ENCODE results near the gene CHP1. TPM values are rescaled to one million over a fixed set of nuclear protein-coding genes. Genes with fewer than 3 reads are reported as not detected.
"Not testable (repeated sequence)": the region's sequence is repeated elsewhere in the genome, so short reads cannot be mapped to it uniquely, and the experiment has no call there.

The CHP1 gene
- polyA plus RNA-seq, 2 of the 4 experiments (the other 2 are of a cell fraction) = 115 to 138 TPM

- TF ChIP-seq, protein P1, sequence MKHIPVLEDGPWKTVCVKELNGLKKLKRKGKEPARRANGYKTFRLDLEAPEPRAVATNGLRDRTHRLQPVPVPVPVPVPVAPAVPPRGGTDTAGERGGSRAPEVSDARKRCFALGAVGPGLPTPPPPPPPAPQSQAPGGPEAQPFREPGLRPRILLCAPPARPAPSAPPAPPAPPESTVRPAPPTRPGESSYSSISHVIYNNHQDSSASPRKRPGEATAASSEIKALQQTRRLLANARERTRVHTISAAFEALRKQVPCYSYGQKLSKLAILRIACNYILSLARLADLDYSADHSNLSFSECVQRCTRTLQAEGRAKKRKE (CRISPR knock-in tag; IDR thresholded peaks at IDR 0.05; ENCODE audit: low read depth) = no peak
- TF ChIP-seq CHD4 (IDR thresholded peaks at IDR 0.05; ENCODE audit: borderline replicate concordance) = no peak
- TF ChIP-seq JUNB (IDR thresholded peaks at IDR 0.05) = no peak
Observed at GRCh38 chr15:41259546-41260189, 28.6 kb downstream of the CHP1 start (continued).

DNA sequence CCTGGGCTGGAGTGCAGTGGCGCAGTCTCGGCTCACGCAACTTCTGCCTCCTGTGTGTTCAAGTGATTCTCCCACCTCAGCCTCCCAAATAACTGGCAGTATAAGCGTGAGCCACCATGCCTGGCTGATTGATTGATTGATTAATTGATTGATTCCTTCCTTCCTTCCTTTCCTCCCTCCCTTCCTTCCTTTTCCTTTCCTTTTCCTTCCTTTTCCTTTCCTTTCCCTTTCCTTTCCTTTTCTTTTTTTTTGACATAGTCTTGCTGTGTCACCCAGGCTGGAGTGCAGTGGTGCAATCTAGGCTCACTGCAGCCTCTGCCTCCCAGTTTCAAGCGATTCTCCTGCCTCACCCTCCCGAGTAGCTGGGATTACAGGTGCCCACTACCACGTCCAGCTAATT lies 29.9 kb downstream of the CHP1 start:
- H3K4me2 ChIP-seq; H3K4me3 ChIP-seq; FAIRE-seq; CTCF ChIA-PET; H3K9me3 ChIP-seq; DNase-seq (ENCODE audit: low read depth in 1 of 2, low spot score in 1 of 2); ATAC-seq; POLR2A ChIA-PET: not testable (repeated sequence)
- peaks cover 59% of the 10 kb centered on the region for H3K4me1 ChIP-seq
- WGBS (ENCODE audit: missing lambda C conversion rate) = 97% methylated on average over 7 of the region's 7 CpGs
- peak overlapping the region; percentile 92 to 99 for H3K27ac ChIP-seq

- no peak for ATAC-seq
- ChIA-PET POLR2A (no interaction called here), CTCF (interaction anchor here (2.2 kb wide), 1 partner anchor 31 kb away, joined by 5 read pairs; the partner anchor contains the start of gene CHP1)
- Histone ChIP-seq H3K9me3 (no peaks in the 10 kb centered on the region), H3K27ac (peak overlapping the region in 1 of 2 experiments; percentile 66; a peak in 3 of 6 replicates), H3K4me3 (no peak overlapping the region), H3K4me2 (no peak overlapping the region), H3K4me1 (peaks cover 48% of the 10 kb centered on the region)
- FAIRE-seq = no peak
- TF ChIP-seq GATA3 (IDR thresholded peaks at IDR 0.05; ENCODE audit: borderline replicate concordance) (no peak), EHMT2 (IDR thresholded peaks at IDR 0.05; ENCODE audit: low read depth) (no peak)
- 88% methylated on average over 8 of the region's 8 CpGs for WGBS (ENCODE audit: missing lambda C conversion rate)
- no peak for DNase-seq (ENCODE audit: low read depth in 1 of 2, low spot score in 1 of 2)
Observed at GRCh38 chr15:41262571-41262970, 31.5 kb downstream of the CHP1 start.

GRCh38 chr15:41263891-41264351 lies 32.9 kb downstream of the CHP1 start:
- Histone ChIP-seq H3K4me2 (no peak overlapping the region), H3K4me1 (peaks cover 35% of the 10 kb centered on the region), H3K27ac (peak overlapping the region in 1 of 2 experiments; percentile 66; a peak in 4 of 6 replicates), H3K9me3 (no peaks in the 10 kb centered on the region), H3K4me3 (no peak overlapping the region)
- ChIA-PET POLR2A (no interaction called here), CTCF (interaction anchor here (2.2 kb wide), 1 partner anchor 33 kb away, joined by 5 read pairs; the partner anchor contains the start of gene CHP1)
- FAIRE-seq (no peak), DNase-seq (ENCODE audit: low read depth in 1 of 2, low spot score in 1 of 2) (no peak), ATAC-seq (no peak)
- TF ChIP-seq MAFK (IDR thresholded peaks at IDR 0.05; ENCODE audit: partially characterized antibody) = peak; percentile 47
- no peak for TF ChIP-seq MAZ (IDR thresholded peaks at IDR 0.05; ENCODE audit: borderline replicate concordance, low read depth, low read length)
- no peak for TF ChIP-seq MAX (IDR thresholded peaks at IDR 0.05)
- TF ChIP-seq JUNB (IDR thresholded peaks at IDR 0.05) = no peak
- TF ChIP-seq ESRRA (IDR thresholded peaks at IDR 0.05; ENCODE audit: borderline replicate concordance, low read length) = no peak
- TF ChIP-seq HEYL (CRISPR knock-in tag; IDR thresholded peaks at IDR 0.05) = no peak
- TF ChIP-seq NFE2L2 (conservative IDR thresholded peaks at IDR 0.05; ENCODE audit: low read length) = no peak
- 75% methylated on average over 6 of the region's 6 CpGs for WGBS (ENCODE audit: missing lambda C conversion rate)

- ChIA-PET CTCF (interaction anchor here (0.6 to 1.5 kb wide), 4 partner anchors 17 to 328 kb away, joined by 3 read pairs; no protein-coding TSS in a partner anchor), POLR2A (no interaction called here)
- 82% methylated on average over 2 of the region's 2 CpGs for WGBS (ENCODE audit: missing lambda C conversion rate)
- no peak overlapping the region for H3K4me2 ChIP-seq
- no peaks in the 10 kb centered on the region for H3K4me1 ChIP-seq
- FAIRE-seq (no peak), DNase-seq (ENCODE audit: low read depth in 1 of 2, low spot score in 1 of 2) (no peak), ATAC-seq (no peak)
- TF ChIP-seq HEYL (CRISPR knock-in tag; IDR thresholded peaks at IDR 0.05) (no peak), NPAS2 (CRISPR knock-in tag; IDR thresholded peaks at IDR 0.05; ENCODE audit: borderline replicate concordance) (no peak), TP53 (CRISPR knock-in tag; IDR thresholded peaks at IDR 0.05) (no peak), JUNB (IDR thresholded peaks at IDR 0.05) (no peak), RFX5 (IDR thresholded peaks at IDR 0.05) (no peak), E2F6 (IDR thresholded peaks at IDR 0.05; ENCODE audit: borderline replicate concordance, low read depth) (no peak), EHMT2 (IDR thresholded peaks at IDR 0.05; ENCODE audit: low read depth) (no peak), KDM5A (IDR thresholded peaks at IDR 0.05) (no peak), TFCP2L1 (CRISPR knock-in tag; IDR thresholded peaks at IDR 0.05) (no peak), HMGXB4 (CRISPR knock-in tag; IDR thresholded peaks at IDR 0.05; ENCODE audit: borderline replicate concordance) (no peak), POLR2A (IDR thresholded peaks at IDR 0.05; ENCODE audit: low read length) (no peak), CHD2 (IDR thresholded peaks at IDR 0.05; ENCODE audit: low read length, partially characterized antibody) (no peak), NFE2L2 (conservative IDR thresholded peaks at IDR 0.05; ENCODE audit: low read length) (no peak), RAD21 (conservative IDR thresholded peaks at IDR 0.05 in 1 of 2, IDR thresholded peaks at IDR 0.05 in 1 of 2) (no peak), EHF (CRISPR knock-in tag; IDR thresholded peaks at IDR 0.05) (no peak), HDAC2 (IDR thresholded peaks at IDR 0.05) (no peak), BHLHE40 (IDR thresholded peaks at IDR 0.05; ENCODE audit: low read depth, low read length) (no peak)
- H3K4me3 ChIP-seq = no peak overlapping the region
- no peaks in the 10 kb centered on the region for H3K9me3 ChIP-seq
- no peak overlapping the region for H3K27ac ChIP-seq
Observed at GRCh38 chr15:41269887-41270286, 38.8 kb downstream of the CHP1 start.
